ENCODE data around the gene PIK3C2G. TPM values are rescaled to one million over a fixed set of nuclear protein-coding genes. Genes with fewer than 3 reads are reported as not detected.
"Not testable (repeated sequence)": the region's sequence is repeated elsewhere in the genome, so short reads cannot be mapped to it uniquely, and the experiment has no call there.

The PIK3C2G gene
- polyA plus RNA-seq, 1 donor (not counting 4 experiments of a cell fraction or from before 2014, with no cell fraction given), result 3.7 TPM

GRCh38 chr12:18492372-18493025 is 231.2 kb downstream of the PIK3C2G start:
- Histone ChIP-seq H3K9me1 (ENCODE audit: control insufficient read depth, extremely low read depth, insufficient read depth, low read length) (no peaks in the 10 kb centered on the region), H3K27ac (ENCODE audit: control insufficient read depth, insufficient read depth, low read length) (no peak overlapping the region), H4K20me1 (ENCODE audit: control insufficient read depth, extremely low read depth, insufficient read depth, low read length) (no peaks in the 10 kb centered on the region), H3K4me1 (ENCODE audit: control insufficient read depth, extremely low read depth, insufficient read depth, low read length) (peaks cover 7% of the 10 kb centered on the region), H3K4me2 (ENCODE audit: control insufficient read depth, extremely low read depth, insufficient read depth, low read depth, low read length) (no peak overlapping the region), H3K79me2 (ENCODE audit: control insufficient read depth, insufficient read depth, low read length) (no peaks in the 10 kb centered on the region), H3K27me3 (ENCODE audit: control insufficient read depth, extremely low read depth, insufficient read depth, low read length) (no peaks in the 10 kb centered on the region), H3K9me3 (ENCODE audit: control insufficient read depth, low read depth, low read length) (no peaks in the 10 kb centered on the region), H2AFZ (ENCODE audit: control insufficient read depth, low read length) (no peak overlapping the region), H3K36me3 (ENCODE audit: control insufficient read depth in 2 of 2, extremely low read depth in 1 of 2, insufficient read depth in 2 of 2, low read length in 2 of 2) (no peaks in the 10 kb centered on the region), H3K9ac (ENCODE audit: control insufficient read depth, extremely low read depth, insufficient read depth, low read length) (no peak overlapping the region), H3K4me3 (ENCODE audit: control insufficient read depth in 2 of 3, extremely low read depth in 1 of 3, insufficient read depth in 2 of 3, low read depth in 1 of 3, low read length in 3 of 3) (no peak overlapping the region)
- no peak for TF ChIP-seq EZH2 (IDR thresholded peaks at IDR 0.05; ENCODE audit: low read length)
- TF ChIP-seq CTCF (optimal IDR thresholded peaks at IDR 0.05 in 1 of 3, IDR thresholded peaks at IDR 0.05 in 1 of 3, conservative IDR thresholded peaks at IDR 0.05 in 1 of 3; ENCODE audit: extremely low read depth in 1 of 3, insufficient read depth in 2 of 3, low read length in 3 of 3), result no peak
- dilution Hi-C loops (cut with MboI; ENCODE audit: extremely low pct_ligation_motif_present, low sequenced_read_pairs), result no loop called here
- DNase-seq (ENCODE audit: low read depth, low spot score) (no peak), FAIRE-seq (no peak)

- dilution Hi-C loops (cut with MboI; ENCODE audit: extremely low pct_ligation_motif_present, low sequenced_read_pairs), result no loop called here
- no peak for FAIRE-seq
Observed at GRCh38 chr12:18496156-18496555, 234.8 kb downstream of the PIK3C2G start.

GRCh38 chr12:18500160-18500574 is 238.8 kb downstream of the PIK3C2G start:
- H3K27ac ChIP-seq (ENCODE audit: control insufficient read depth, insufficient read depth, low read length); H3K9me1 ChIP-seq (ENCODE audit: control insufficient read depth, extremely low read depth, insufficient read depth, low read length); H3K79me2 ChIP-seq (ENCODE audit: control insufficient read depth, insufficient read depth, low read length); H3K4me1 ChIP-seq (ENCODE audit: control insufficient read depth, extremely low read depth, insufficient read depth, low read length); H4K20me1 ChIP-seq (ENCODE audit: control insufficient read depth, extremely low read depth, insufficient read depth, low read length); FAIRE-seq; H2AFZ ChIP-seq (ENCODE audit: control insufficient read depth, low read length); H3K4me2 ChIP-seq (ENCODE audit: control insufficient read depth, extremely low read depth, insufficient read depth, low read depth, low read length); H3K27me3 ChIP-seq (ENCODE audit: control insufficient read depth, extremely low read depth, insufficient read depth, low read length); H3K9ac ChIP-seq (ENCODE audit: control insufficient read depth, extremely low read depth, insufficient read depth, low read length); dilution Hi-C loops (cut with MboI; ENCODE audit: extremely low pct_ligation_motif_present, low sequenced_read_pairs); H3K4me3 ChIP-seq (ENCODE audit: control insufficient read depth in 2 of 3, extremely low read depth in 1 of 3, insufficient read depth in 2 of 3, low read depth in 1 of 3, low read length in 3 of 3); DNase-seq (ENCODE audit: low read depth, low spot score); H3K9me3 ChIP-seq (ENCODE audit: control insufficient read depth, low read depth, low read length); H3K36me3 ChIP-seq (ENCODE audit: control insufficient read depth in 2 of 2, extremely low read depth in 1 of 2, insufficient read depth in 2 of 2, low read length in 2 of 2): not testable (repeated sequence)

More at GRCh38 chr12:18496156-18496555, 234.8 kb downstream of the PIK3C2G start:
- no peak for DNase-seq (ENCODE audit: low read depth, low spot score)
- Histone ChIP-seq H4K20me1 (ENCODE audit: control insufficient read depth, extremely low read depth, insufficient read depth, low read length) (no peaks in the 10 kb centered on the region), H2AFZ (ENCODE audit: control insufficient read depth, low read length) (no peak overlapping the region), H3K4me1 (ENCODE audit: control insufficient read depth, extremely low read depth, insufficient read depth, low read length) (peaks cover 7% of the 10 kb centered on the region), H3K27ac (ENCODE audit: control insufficient read depth, insufficient read depth, low read length) (no peak overlapping the region), H3K4me2 (ENCODE audit: control insufficient read depth, extremely low read depth, insufficient read depth, low read depth, low read length) (no peak overlapping the region), H3K9ac (ENCODE audit: control insufficient read depth, extremely low read depth, insufficient read depth, low read length) (no peak overlapping the region), H3K36me3 (ENCODE audit: control insufficient read depth in 2 of 2, extremely low read depth in 1 of 2, insufficient read depth in 2 of 2, low read length in 2 of 2) (no peaks in the 10 kb centered on the region), H3K4me3 (ENCODE audit: control insufficient read depth in 2 of 3, extremely low read depth in 1 of 3, insufficient read depth in 2 of 3, low read depth in 1 of 3, low read length in 3 of 3) (no peak overlapping the region), H3K9me3 (ENCODE audit: control insufficient read depth, low read depth, low read length) (no peaks in the 10 kb centered on the region), H3K9me1 (ENCODE audit: control insufficient read depth, extremely low read depth, insufficient read depth, low read length) (no peaks in the 10 kb centered on the region), H3K27me3 (ENCODE audit: control insufficient read depth, extremely low read depth, insufficient read depth, low read length) (no peaks in the 10 kb centered on the region), H3K79me2 (ENCODE audit: control insufficient read depth, insufficient read depth, low read length) (no peaks in the 10 kb centered on the region)
- TF ChIP-seq EZH2 (IDR thresholded peaks at IDR 0.05; ENCODE audit: low read length), result no peak
- TF ChIP-seq CTCF (optimal IDR thresholded peaks at IDR 0.05 in 1 of 3, IDR thresholded peaks at IDR 0.05 in 1 of 3, conservative IDR thresholded peaks at IDR 0.05 in 1 of 3; ENCODE audit: extremely low read depth in 1 of 3, insufficient read depth in 2 of 3, low read length in 3 of 3), result no peak

GRCh38 chr12:18500736-18501135 is 239.4 kb downstream of the PIK3C2G start:
- H3K27me3 ChIP-seq (ENCODE audit: control insufficient read depth, extremely low read depth, insufficient read depth, low read length); H3K36me3 ChIP-seq (ENCODE audit: control insufficient read depth in 2 of 2, extremely low read depth in 1 of 2, insufficient read depth in 2 of 2, low read length in 2 of 2); H3K4me2 ChIP-seq (ENCODE audit: control insufficient read depth, extremely low read depth, insufficient read depth, low read depth, low read length); H3K9ac ChIP-seq (ENCODE audit: control insufficient read depth, extremely low read depth, insufficient read depth, low read length); H2AFZ ChIP-seq (ENCODE audit: control insufficient read depth, low read length); H3K79me2 ChIP-seq (ENCODE audit: control insufficient read depth, insufficient read depth, low read length); H3K9me1 ChIP-seq (ENCODE audit: control insufficient read depth, extremely low read depth, insufficient read depth, low read length); dilution Hi-C loops (cut with MboI; ENCODE audit: extremely low pct_ligation_motif_present, low sequenced_read_pairs); DNase-seq (ENCODE audit: low read depth, low spot score); H3K4me3 ChIP-seq (ENCODE audit: control insufficient read depth in 2 of 3, extremely low read depth in 1 of 3, insufficient read depth in 2 of 3, low read depth in 1 of 3, low read length in 3 of 3); FAIRE-seq; H3K4me1 ChIP-seq (ENCODE audit: control insufficient read depth, extremely low read depth, insufficient read depth, low read length); H3K9me3 ChIP-seq (ENCODE audit: control insufficient read depth, low read depth, low read length); H3K27ac ChIP-seq (ENCODE audit: control insufficient read depth, insufficient read depth, low read length); H4K20me1 ChIP-seq (ENCODE audit: control insufficient read depth, extremely low read depth, insufficient read depth, low read length): not testable (repeated sequence)

All from keratinocyte (primary cell).